NCI-H748 (cell line): Measurements from ENCODE around the gene SLITRK5.

ENCODE experiments used
- DNase-seq: peaks from one replicate; lab custom pipeline; 2025; ENCODE audit not compliant: unreplicated experiment; lab: John Stamatoyannopoulos, UW

Gene SLITRK5, protein sequence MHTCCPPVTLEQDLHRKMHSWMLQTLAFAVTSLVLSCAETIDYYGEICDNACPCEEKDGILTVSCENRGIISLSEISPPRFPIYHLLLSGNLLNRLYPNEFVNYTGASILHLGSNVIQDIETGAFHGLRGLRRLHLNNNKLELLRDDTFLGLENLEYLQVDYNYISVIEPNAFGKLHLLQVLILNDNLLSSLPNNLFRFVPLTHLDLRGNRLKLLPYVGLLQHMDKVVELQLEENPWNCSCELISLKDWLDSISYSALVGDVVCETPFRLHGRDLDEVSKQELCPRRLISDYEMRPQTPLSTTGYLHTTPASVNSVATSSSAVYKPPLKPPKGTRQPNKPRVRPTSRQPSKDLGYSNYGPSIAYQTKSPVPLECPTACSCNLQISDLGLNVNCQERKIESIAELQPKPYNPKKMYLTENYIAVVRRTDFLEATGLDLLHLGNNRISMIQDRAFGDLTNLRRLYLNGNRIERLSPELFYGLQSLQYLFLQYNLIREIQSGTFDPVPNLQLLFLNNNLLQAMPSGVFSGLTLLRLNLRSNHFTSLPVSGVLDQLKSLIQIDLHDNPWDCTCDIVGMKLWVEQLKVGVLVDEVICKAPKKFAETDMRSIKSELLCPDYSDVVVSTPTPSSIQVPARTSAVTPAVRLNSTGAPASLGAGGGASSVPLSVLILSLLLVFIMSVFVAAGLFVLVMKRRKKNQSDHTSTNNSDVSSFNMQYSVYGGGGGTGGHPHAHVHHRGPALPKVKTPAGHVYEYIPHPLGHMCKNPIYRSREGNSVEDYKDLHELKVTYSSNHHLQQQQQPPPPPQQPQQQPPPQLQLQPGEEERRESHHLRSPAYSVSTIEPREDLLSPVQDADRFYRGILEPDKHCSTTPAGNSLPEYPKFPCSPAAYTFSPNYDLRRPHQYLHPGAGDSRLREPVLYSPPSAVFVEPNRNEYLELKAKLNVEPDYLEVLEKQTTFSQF

DNA sequence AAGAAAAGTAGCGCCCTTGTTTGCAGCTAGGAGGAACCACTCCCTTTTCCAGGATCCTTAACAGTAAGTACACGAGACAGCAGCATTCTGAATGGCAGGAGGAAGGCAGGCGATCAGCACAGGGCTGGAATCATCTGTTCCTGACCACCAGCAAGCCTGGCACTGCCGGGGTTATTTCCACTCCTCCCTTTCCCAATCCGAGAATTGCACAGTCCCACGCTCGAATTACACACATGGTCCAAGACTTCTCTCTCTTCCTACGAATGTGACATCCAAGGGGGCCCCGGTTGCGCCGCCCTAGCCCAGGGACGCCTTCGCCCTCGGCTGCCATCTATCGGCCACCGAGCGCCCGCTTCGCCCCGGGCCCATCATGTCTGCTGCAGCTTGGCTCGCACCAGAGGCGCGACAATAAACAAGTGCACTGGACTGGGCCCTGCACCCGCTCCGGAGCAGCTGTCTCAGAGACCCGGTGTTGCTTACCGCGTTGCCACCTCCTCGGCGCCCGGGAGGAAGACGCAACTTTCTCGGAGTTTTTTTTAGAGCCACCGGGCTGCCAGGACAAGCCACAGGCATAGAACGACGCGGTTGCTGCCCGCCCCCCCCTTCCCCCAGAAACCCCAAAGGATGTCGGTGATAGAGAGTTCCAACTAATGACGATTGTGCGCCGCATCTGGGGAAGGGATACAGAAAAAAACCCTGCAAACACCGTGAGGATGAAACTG lies at the start of gene SLITRK5:
Gene SLITRK5, plus strand, starts transcription at position 341 of the 722 bp plus-strand sequence. CDS start 4,018 bp downstream, outside the sequence.
- peak; percentile 91 for DNase-seq

DNA sequence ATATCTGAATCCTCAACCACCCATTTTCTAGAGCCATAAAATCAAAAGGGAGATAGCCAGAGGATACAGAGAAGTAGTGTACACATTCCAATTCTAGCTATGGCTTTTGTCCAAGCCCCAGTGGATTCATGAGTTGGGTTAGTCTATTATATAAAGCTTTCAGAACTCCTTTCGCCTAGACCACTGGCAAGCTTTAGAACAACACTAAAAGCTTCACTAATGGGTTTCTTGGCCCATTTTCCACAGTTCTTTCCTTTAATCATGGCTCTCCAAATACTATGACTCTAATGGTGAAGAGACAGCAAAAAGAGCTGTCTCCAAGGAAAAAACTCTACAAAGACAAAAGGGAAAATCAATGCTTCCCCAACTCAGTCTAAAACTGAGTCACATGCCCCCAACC lies 48.2 kb upstream of the SLITRK5 start:
- DNase-seq, result no peak

- peak; percentile 94 for DNase-seq
These were observed 14.9 kb upstream of the SLITRK5 start for GRCh38 chr13:87656306-87656705.

GRCh38 chr13:87661471-87661870 lies 9.7 kb upstream of the SLITRK5 start:
- peak; percentile 42 for DNase-seq

DNA sequence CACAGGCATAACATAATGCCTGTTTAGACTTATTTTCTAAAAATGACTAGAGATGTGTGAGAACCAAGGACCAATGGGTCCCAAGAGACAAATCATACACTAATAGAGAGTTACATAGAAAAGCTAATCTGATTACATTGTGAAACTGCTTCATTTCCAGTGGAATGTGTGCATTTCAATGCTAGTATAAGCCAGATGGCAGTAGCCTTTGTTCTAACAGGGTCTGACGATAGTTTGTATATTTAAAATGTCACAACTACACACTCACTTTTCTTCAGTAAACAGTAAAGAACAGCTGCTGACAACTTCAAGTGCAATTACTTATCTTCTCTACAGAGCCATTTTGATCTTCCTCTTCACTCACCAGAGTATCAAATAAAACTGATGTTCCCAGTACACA lies 4.3 kb upstream of the SLITRK5 start:
- DNase-seq, result peak; percentile 48

- DNase-seq, result no peak
These were observed 3.5 kb upstream of the SLITRK5 start for GRCh38 chr13:87667686-87668085.

GRCh38 chr13:87669379-87669978 lies 1.7 kb upstream of the SLITRK5 start:
- peak; percentile 70 for DNase-seq

GRCh38 chr13:87671753-87672605 lies 808 bp downstream of the SLITRK5 start:
- DNase-seq, result peak; percentile 66

DNA sequence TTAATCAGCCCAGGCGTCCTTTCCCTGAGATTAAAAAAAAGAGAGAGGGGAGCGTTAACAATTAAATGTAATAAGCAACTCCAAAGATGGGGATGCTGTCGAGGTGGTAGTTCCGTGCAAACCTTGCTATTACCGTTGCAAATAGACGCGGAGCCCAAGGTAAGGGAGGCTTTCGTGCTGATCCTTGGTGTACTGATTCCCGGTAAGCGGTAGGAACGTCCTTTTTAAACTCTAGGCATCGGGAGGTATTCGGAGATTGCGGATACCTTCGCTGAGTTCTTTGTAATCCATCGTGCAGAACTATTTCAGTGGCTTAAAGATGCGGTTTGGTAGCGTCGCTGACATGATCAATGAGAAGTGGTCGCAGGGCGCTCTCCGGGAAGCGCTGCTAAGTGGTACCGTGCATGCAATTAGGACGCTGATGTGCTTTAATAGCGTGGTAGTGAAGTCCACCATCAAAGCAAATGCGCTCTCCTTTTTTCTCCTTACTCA lies 3.1 kb downstream of the SLITRK5 start:
- DNase-seq, result peak; percentile 86

GRCh38 chr13:87675851-87676250 lies 4.7 kb downstream of the SLITRK5 start:
- DNase-seq, result no peak

- no peak for DNase-seq
These were observed 5.3 kb downstream of the SLITRK5 start for GRCh38 chr13:87676254-87677042.

GRCh38 chr13:87677043-87677495 lies 5.9 kb downstream of the SLITRK5 start:
- DNase-seq, result no peak

- peak; percentile 92 for DNase-seq
These were observed 6.6 kb downstream of the SLITRK5 start for GRCh38 chr13:87677496-87678371.

DNA sequence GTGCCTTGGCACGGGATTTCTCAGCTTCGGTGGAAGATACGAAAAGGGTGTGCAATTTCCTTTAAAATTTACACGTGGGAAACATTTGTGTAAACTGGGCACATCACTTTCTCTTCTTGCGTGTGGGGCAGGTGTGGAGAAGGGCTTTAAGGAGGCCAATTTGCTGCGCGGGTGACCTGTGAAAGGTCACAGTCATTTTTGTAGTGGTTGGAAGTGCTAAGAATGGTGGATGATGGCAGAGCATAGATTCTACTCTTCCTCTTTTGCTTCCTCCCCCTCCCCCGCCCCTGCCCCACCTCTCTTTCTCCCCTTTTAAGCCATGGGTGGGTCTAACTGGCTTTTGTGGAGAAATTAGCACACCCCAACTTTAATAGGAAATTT lies 7.2 kb downstream of the SLITRK5 start:
- peak; percentile 60 for DNase-seq

- DNase-seq, result peak; percentile 92
These were observed 9.1 kb downstream of the SLITRK5 start for GRCh38 chr13:87680298-87680697.

DNA sequence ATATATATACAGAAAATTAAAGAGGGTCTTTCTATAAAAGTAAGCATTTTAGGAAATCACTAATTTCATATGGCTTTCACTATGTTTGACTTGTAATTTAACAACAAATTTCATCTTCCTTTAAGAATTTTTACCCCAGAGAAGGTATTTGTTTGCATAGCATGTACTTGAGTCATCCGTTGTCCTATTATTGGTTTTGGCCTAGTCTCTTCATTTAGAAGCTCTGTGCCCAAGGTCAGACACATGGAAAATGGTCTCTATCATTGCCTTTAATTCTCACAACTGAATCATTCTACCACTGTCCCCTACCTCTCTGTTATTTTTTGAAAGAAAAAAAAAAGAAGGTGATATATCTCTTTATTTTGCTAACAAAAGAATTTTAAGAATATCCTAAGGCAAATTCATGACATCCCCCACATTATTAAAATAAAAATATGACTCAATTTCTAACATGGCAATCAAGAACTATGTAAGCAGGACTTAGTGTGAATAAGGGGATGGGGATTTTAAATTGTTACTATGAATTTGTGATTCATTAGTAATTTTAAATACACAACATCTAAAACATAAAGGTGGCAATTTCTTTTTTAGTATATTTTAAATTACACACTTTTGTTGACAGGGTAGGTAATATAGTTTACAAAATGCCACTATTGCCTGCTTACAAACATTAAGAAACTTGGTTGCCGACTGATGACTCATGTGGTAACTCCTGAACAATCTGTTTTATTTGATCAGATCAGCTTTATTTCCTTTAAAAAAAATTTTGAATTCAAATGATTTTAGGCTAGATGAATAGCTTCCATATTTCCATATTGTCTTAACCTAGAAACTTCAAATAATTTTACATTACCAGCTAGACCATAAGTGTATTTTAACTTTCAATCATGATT lies 13.9 kb downstream of the SLITRK5 start:
- peak; percentile 19 for DNase-seq

GRCh38 chr13:87696458-87696857 lies 25.3 kb downstream of the SLITRK5 start:
- DNase-seq, result no peak
